ENCODE data around the gene NAA25.

The NAA25 gene

GRCh38 chr12:112017041-112017440 lies 91.5 kb downstream of the NAA25 start:
- no peak overlapping the region for H3K9ac ChIP-seq (ENCODE audit: low read depth, low read length)
- peaks cover 92% of the 10 kb centered on the region for H3K79me2 ChIP-seq (ENCODE audit: insufficient read depth, low read length)
- H2AFZ ChIP-seq (ENCODE audit: low read depth, low read length) = no peak overlapping the region
- H3K9me3 ChIP-seq (ENCODE audit: insufficient read depth, low read length, severe bottlenecking) = no peaks in the 10 kb centered on the region
- H3K27ac ChIP-seq (ENCODE audit: low read length) = no peak overlapping the region
- no peak overlapping the region for H3K4me2 ChIP-seq (ENCODE audit: insufficient read depth, low read length)
- H3K4me1 ChIP-seq (ENCODE audit: insufficient read depth, low read length) = peaks cover 28% of the 10 kb centered on the region
- TF ChIP-seq CTCF (IDR thresholded peaks at IDR 0.05; ENCODE audit: borderline replicate concordance, extremely low read depth, low read length, poor library complexity, severe bottlenecking) (no peak), EZH2 (IDR thresholded peaks at IDR 0.05; ENCODE audit: borderline replicate concordance, low read depth, low read length, severe bottlenecking) (no peak)
- no peak for ATAC-seq (ENCODE audit: insufficient read depth, low read depth)
- no peaks in the 10 kb centered on the region for H3K27me3 ChIP-seq (ENCODE audit: insufficient read depth, low read length, poor library complexity)
- H3K4me3 ChIP-seq (ENCODE audit: low read depth in 1 of 2, low read length in 2 of 2) = no peak overlapping the region
- H4K20me1 ChIP-seq (ENCODE audit: insufficient read depth, low read length) = peaks cover 60% of the 10 kb centered on the region
- H3K36me3 ChIP-seq (ENCODE audit: insufficient read depth, low read length) = peaks cover 66% of the 10 kb centered on the region
- no peak for DNase-seq

DNA sequence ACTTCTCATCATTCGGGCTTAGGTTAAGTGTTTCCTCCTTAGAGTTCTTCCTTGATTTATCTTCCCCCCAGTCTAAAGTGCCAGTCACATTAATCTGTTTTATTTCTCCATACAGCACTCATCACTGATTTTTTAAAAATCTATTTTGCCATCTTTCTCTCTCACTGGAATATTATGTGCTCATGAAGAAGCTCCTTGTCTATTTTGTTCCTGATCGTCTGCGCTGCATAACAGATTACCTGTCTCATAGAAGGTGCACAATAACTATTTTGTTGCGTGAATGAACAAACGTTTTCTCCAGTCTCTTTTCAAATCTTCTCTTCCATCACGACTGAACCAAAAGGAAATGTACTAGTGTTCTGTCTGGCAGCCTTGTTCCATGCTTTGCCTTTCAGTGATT lies 92.6 kb downstream of the NAA25 start:
- Histone ChIP-seq H3K9ac (ENCODE audit: low read depth, low read length) (no peak overlapping the region), H3K4me2 (ENCODE audit: insufficient read depth, low read length) (0 out of 2 replicates have a peak overlapping the region, but pooled peaks have one; percentile 77), H3K27ac (ENCODE audit: low read length) (no peak overlapping the region), H3K4me1 (ENCODE audit: insufficient read depth, low read length) (peaks cover 39% of the 10 kb centered on the region), H3K36me3 (ENCODE audit: insufficient read depth, low read length) (peaks cover 57% of the 10 kb centered on the region), H4K20me1 (ENCODE audit: insufficient read depth, low read length) (peaks cover 54% of the 10 kb centered on the region), H2AFZ (ENCODE audit: low read depth, low read length) (no peak overlapping the region), H3K79me2 (ENCODE audit: insufficient read depth, low read length) (peaks cover 96% of the 10 kb centered on the region), H3K4me3 (ENCODE audit: low read depth in 1 of 2, low read length in 2 of 2) (no peak overlapping the region), H3K27me3 (ENCODE audit: insufficient read depth, low read length, poor library complexity) (no peaks in the 10 kb centered on the region), H3K9me3 (ENCODE audit: insufficient read depth, low read length, severe bottlenecking) (no peaks in the 10 kb centered on the region)
- ATAC-seq (ENCODE audit: insufficient read depth, low read depth) (no peak), DNase-seq (no peak)
- TF ChIP-seq CTCF (IDR thresholded peaks at IDR 0.05; ENCODE audit: borderline replicate concordance, extremely low read depth, low read length, poor library complexity, severe bottlenecking) (no peak), EZH2 (IDR thresholded peaks at IDR 0.05; ENCODE audit: borderline replicate concordance, low read depth, low read length, severe bottlenecking) (no peak)

DNA sequence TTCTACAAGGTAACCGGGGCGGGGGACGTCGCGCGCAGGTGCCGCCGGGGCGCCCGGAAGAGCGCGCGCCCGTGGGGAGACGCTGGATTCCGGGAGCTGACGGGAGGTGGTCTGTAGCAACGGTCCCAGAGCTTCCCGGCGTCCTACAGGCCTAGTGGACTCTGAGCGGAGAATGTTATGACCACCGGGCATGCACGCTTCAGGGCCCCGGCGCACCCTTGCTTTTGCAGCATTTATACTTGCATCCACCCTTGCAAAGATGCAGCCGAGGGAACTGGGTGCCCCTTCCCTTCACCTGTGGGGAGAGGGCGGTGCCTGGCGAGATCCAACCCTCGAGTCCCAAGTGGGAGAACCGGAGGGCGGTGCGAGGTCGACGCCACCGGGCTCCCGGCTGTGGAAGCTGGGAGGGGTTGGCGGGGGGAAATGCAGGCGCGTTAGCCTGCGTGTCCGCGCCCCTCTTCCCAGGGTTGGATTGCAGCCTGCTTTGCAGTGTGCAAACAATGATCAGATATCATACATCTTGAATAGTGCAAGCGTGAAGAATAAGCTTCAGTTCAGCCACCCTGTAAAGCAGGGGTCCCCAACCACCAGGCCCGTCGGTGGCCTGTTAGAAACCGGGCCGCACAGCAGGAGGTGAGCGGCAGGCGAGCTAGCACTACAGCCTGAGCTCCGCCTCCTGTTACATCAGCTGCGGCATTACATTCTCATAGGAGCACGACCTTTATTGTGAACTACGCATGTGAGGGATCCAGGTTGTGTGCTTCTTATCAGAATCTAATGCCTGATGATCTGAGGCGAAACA lies 94.8 kb downstream of the NAA25 start:
- peaks cover 43% of the 10 kb centered on the region for H3K4me1 ChIP-seq (ENCODE audit: insufficient read depth, low read length)

More for the DNA sequence above, 94.8 kb downstream of the NAA25 start:
- ATAC-seq (ENCODE audit: insufficient read depth, low read depth) = peak; percentile 67
- Histone ChIP-seq H3K9me3 (ENCODE audit: insufficient read depth, low read length, severe bottlenecking) (no peaks in the 10 kb centered on the region), H3K4me2 (ENCODE audit: insufficient read depth, low read length) (peak overlapping the region; percentile 77), H2AFZ (ENCODE audit: low read depth, low read length) (peak overlapping the region; percentile 95), H3K79me2 (ENCODE audit: insufficient read depth, low read length) (peaks cover 76% of the 10 kb centered on the region), H3K9ac (ENCODE audit: low read depth, low read length) (peak overlapping the region; percentile 88), H3K27ac (ENCODE audit: low read length) (peak overlapping the region; percentile 89), H3K27me3 (ENCODE audit: insufficient read depth, low read length, poor library complexity) (no peaks in the 10 kb centered on the region), H3K36me3 (ENCODE audit: insufficient read depth, low read length) (peaks cover 36% of the 10 kb centered on the region), H4K20me1 (ENCODE audit: insufficient read depth, low read length) (peaks cover 34% of the 10 kb centered on the region), H3K4me3 (ENCODE audit: low read depth in 1 of 2, low read length in 2 of 2) (peak overlapping the region; percentile 87 to 98)
- DNase-seq = peak; percentile 80
- TF ChIP-seq EZH2 (IDR thresholded peaks at IDR 0.05; ENCODE audit: borderline replicate concordance, low read depth, low read length, severe bottlenecking) (no peak), CTCF (IDR thresholded peaks at IDR 0.05; ENCODE audit: borderline replicate concordance, extremely low read depth, low read length, poor library complexity, severe bottlenecking) (no peak)

Measured in DND-41 (cell line).